Left lung (tissue), 10 donors: Measurements from ENCODE around the gene CCDC71L. TPM values are rescaled to one million over a fixed set of nuclear protein-coding genes. Genes with fewer than 3 reads are reported as not detected.

Source experiments
- ATAC-seq: fragments of 200-7000 bp; cut with Tn5 transposase; one replicate; pipeline ENCODE4 v1.9.1; 2020; ENCODE audit warnings: moderate library complexity
- DNase-seq, 4 donors: peaks; one replicate each; pipeline ENCODE4 v3.0.0-alpha.2; 2013 to 2020
- H3K27ac ChIP-seq, 2 donors: fragments of 200-600 bp; sonication (generic) in 1 of 2; one replicate each; pipeline versions ENCODE4 v1.5.0 to v1.8.0; 2020 to 2021
- H3K27me3 ChIP-seq, 2 donors: fragments of 200-600 bp; sonication (generic) in 1 of 2; one replicate each; pipeline versions ENCODE4 v1.5.0 to v1.8.0; 2020 to 2021
- H3K36me3 ChIP-seq, 2 donors: fragments of 200-600 bp; sonication (generic) in 1 of 2; one replicate each; pipeline versions ENCODE4 v1.5.0 to v1.8.0; 2020 to 2021
- H3K4me1 ChIP-seq, 2 donors: fragments of 200-600 bp; one replicate each; pipeline ENCODE4 v1.8.0; 2021
- H3K4me3 ChIP-seq, 2 donors: fragments of 200-600 bp; sonication (generic) in 1 of 2; one replicate each; pipeline versions ENCODE4 v1.5.0 to v1.8.0; 2020 to 2021; ENCODE audit warnings: mild to moderate bottlenecking in 1 of 2
- H3K9me3 ChIP-seq, 2 donors: fragments of 200-600 bp; sonication (generic) in 1 of 2; one replicate each; pipeline versions ENCODE4 v1.5.0 to v1.8.0; 2020 to 2021
- CTCF ChIP-seq, 2 donors: fragments of 200-600 bp; sonication (generic) in 1 of 2; IDR thresholded peaks; one replicate each; pipeline versions ENCODE4 v1.5.0 to v1.8.0; 2021; ENCODE audit warnings: antibody characterized with exemption in 2 of 2
- intact Hi-C, 2 donors: fragments of 100-400 bp; cut with DNase I; formaldehyde crosslinking; loops; one replicate each; pipeline versions ENCODE4 v1.11.2 to v1.14.2; 2022
- polyA plus RNA-seq, 6 donors: library from polyadenylated mRNA; unstranded; fragments of 120-200 nt; gene quantifications; one replicate each; pipeline ENCODE4 v1.2.1, GENCODE V29; 2013; ENCODE audit not compliant: insufficient read length in 6 of 6
- total RNA-seq, 2 donors: library from RNA; stranded (reverse); fragmentation: NEBNext Ultra II Directional; extraction: Animal tissue kit (Norgen Biotek cat#: 25700); gene quantifications; one replicate each; pipeline ENCODE4 v1.2.1, GENCODE V29; 2021
- donor health status: DM: no; HTN: yes; CAD: no.
- donor health status: DM: no; HTN: no; CAD: no.

The CCDC71L gene
- total and polyA plus RNA-seq, 8 donors = 5.7 to 27.1 (median 7.5) TPM

- no peaks in the 10 kb centered on the region for H3K27me3 ChIP-seq
- intact Hi-C loops = no loop called here
- no peak for TF ChIP-seq CTCF (IDR thresholded peaks at IDR 0.05)
- no peaks in the 10 kb centered on the region for H3K36me3 ChIP-seq
- H3K27ac ChIP-seq = no peak overlapping the region
- H3K9me3 ChIP-seq = peaks cover 0 to 19% of the 10 kb centered on the region in 2 donors
- H3K4me3 ChIP-seq = no peak overlapping the region
- DNase-seq (peak in 2 of 4 donors; percentile 10), ATAC-seq (no peak)
- peaks cover 0 to 5% of the 10 kb centered on the region in 2 donors for H3K4me1 ChIP-seq
These were observed 42.5 kb downstream of the CCDC71L start for GRCh38 chr7:106618480-106618879.

- peaks cover 0 to 20% of the 10 kb centered on the region in 2 donors for H3K9me3 ChIP-seq
- no peaks in the 10 kb centered on the region for H3K36me3 ChIP-seq
- no peak for DNase-seq
- intact Hi-C loops = no loop called here
- ATAC-seq = no peak
- H3K27me3 ChIP-seq = no peaks in the 10 kb centered on the region
- H3K4me1 ChIP-seq = peaks cover 0 to 5% of the 10 kb centered on the region in 2 donors
- H3K27ac ChIP-seq = no peak overlapping the region
- H3K4me3 ChIP-seq = no peak overlapping the region
- TF ChIP-seq CTCF (IDR thresholded peaks at IDR 0.05) = no peak
These were observed 43.1 kb downstream of the CCDC71L start for GRCh38 chr7:106617860-106618259.

- DNase-seq (no peak), ATAC-seq (no peak)
- Histone ChIP-seq H3K36me3 (no peaks in the 10 kb centered on the region), H3K4me3 (no peak overlapping the region), H3K27ac (no peak overlapping the region), H3K4me1 (peaks cover 0 to 5% of the 10 kb centered on the region in 2 donors), H3K27me3 (no peaks in the 10 kb centered on the region), H3K9me3 (peaks cover 0 to 15% of the 10 kb centered on the region in 2 donors)
- TF ChIP-seq CTCF (IDR thresholded peaks at IDR 0.05) = no peak
- intact Hi-C loops = no loop called here
These were observed 44.3 kb downstream of the CCDC71L start for GRCh38 chr7:106616708-106617051.

- Histone ChIP-seq H3K27ac (no peak overlapping the region), H3K36me3 (no peaks in the 10 kb centered on the region), H3K4me3 (no peak overlapping the region), H3K4me1 (peaks cover 0 to 5% of the 10 kb centered on the region in 2 donors), H3K9me3 (peaks cover 0 to 9% of the 10 kb centered on the region in 2 donors), H3K27me3 (no peaks in the 10 kb centered on the region)
- intact Hi-C loops = no loop called here
- no peak for TF ChIP-seq CTCF (IDR thresholded peaks at IDR 0.05)
- ATAC-seq = no peak
- no peak for DNase-seq
These were observed 44.9 kb downstream of the CCDC71L start for GRCh38 chr7:106615808-106616707.

GRCh38 chr7:106614751-106615150 lies 46.2 kb downstream of the CCDC71L start:
- no peak for ATAC-seq
- DNase-seq = no peak
- TF ChIP-seq CTCF (IDR thresholded peaks at IDR 0.05) = no peak
- Histone ChIP-seq H3K36me3 (no peaks in the 10 kb centered on the region), H3K4me1 (peaks cover 0 to 5% of the 10 kb centered on the region in 2 donors), H3K9me3 (peaks cover 0 to 6% of the 10 kb centered on the region in 2 donors), H3K27ac (no peak overlapping the region), H3K27me3 (no peaks in the 10 kb centered on the region), H3K4me3 (no peak overlapping the region)
- intact Hi-C loops = no loop called here
